ENCODE results near the gene RAB4A.

DNA sequence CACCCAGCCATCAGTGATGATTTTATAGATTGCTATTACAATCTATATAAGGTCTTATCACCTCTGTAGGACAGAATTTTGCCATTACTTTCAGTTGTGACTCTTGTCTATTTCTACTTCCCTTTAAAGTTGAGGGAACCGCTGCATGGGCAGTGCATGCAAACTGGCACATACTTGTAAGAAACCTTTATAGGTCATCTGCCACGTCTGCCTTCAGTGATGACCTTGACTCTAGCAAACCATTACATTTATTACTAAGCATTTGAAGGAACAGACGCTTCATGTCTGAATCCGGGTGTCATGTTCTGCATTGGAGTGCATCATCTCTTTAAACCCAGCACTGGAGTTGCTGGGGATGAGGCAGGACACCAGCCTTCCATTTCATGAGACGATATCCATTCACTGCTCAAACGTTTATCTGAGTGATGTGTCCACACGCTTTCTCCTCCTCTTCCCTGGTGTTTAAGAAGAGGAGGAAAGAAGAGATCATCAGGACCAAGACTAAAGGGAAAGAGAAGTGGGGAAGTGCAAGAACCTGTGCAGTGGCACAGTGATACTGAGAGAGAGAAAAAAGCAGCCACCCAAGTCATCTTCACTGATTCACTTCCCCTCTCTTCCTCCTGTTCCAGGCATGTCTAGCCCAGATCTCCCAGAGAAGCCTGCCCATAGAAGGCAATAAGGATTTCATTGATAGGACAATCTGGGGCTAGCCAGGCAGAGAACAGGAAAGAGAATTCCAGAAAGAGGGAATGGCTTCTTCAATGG, 57.9 kb downstream of the RAB4A start:
- TF ChIP-seq, protein P1, sequence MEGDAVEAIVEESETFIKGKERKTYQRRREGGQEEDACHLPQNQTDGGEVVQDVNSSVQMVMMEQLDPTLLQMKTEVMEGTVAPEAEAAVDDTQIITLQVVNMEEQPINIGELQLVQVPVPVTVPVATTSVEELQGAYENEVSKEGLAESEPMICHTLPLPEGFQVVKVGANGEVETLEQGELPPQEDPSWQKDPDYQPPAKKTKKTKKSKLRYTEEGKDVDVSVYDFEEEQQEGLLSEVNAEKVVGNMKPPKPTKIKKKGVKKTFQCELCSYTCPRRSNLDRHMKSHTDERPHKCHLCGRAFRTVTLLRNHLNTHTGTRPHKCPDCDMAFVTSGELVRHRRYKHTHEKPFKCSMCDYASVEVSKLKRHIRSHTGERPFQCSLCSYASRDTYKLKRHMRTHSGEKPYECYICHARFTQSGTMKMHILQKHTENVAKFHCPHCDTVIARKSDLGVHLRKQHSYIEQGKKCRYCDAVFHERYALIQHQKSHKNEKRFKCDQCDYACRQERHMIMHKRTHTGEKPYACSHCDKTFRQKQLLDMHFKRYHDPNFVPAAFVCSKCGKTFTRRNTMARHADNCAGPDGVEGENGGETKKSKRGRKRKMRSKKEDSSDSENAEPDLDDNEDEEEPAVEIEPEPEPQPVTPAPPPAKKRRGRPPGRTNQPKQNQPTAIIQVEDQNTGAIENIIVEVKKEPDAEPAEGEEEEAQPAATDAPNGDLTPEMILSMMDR (IDR thresholded peaks at IDR 0.05): no peak
- no peak for TF ChIP-seq POLR2A (IDR thresholded peaks at IDR 0.05)

All from thyroid gland (tissue), 4 donors.